ENCODE results near the gene VPS13C.

The VPS13C gene

DNA sequence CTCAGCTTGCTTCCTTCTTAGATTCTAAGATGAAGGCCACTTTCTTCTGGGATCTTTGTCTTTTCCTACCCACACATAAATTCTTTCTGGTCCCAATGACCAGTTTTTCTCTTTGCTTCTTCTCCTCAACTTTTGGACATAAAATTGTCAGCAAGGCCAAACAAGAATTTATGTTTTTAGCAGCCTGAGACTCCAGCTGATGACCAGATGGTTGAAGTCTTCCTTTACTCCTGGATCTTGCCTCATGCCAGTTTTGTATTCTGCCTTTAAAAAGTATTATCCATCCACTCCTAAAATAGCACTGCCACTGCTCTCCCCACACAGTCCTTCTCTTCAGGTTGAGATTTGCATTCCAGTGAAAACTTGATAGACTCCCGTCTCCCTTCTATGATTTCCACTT is 236.0 kb downstream of the VPS13C start:
- Histone ChIP-seq H3K36me3 (ENCODE audit: insufficient read depth, low read length) (no peaks in the 10 kb centered on the region), H3K9ac (ENCODE audit: low read length) (no peak overlapping the region), H3K27me3 (ENCODE audit: insufficient read depth, low read length) (peaks cover under 1% of the 10 kb centered on the region; the same call in 1 of the 2 replicates), H3K4me1 (ENCODE audit: insufficient read depth, low read length, severe bottlenecking) (no peaks in the 10 kb centered on the region), H4K20me1 (ENCODE audit: insufficient read depth, low read length) (no peaks in the 10 kb centered on the region), H3K4me3 (ENCODE audit: low read depth, low read length, poor library complexity, severe bottlenecking) (no peak overlapping the region), H2AFZ (ENCODE audit: low read length) (no peak overlapping the region), H3F3A (ENCODE audit: insufficient read depth, low read length) (no peaks in the 10 kb centered on the region), H3K27ac (ENCODE audit: low read depth, low read length, poor library complexity, severe bottlenecking) (no peak overlapping the region), H3K9me2 (ENCODE audit: low read depth, low read length) (no peaks in the 10 kb centered on the region), H3K4me2 (ENCODE audit: low read length) (no peak overlapping the region), H3K9me3 (ENCODE audit: low read length) (no peaks in the 10 kb centered on the region), H3K79me2 (ENCODE audit: insufficient read depth, low read length) (no peaks in the 10 kb centered on the region)
- TF ChIP-seq, protein P1, sequence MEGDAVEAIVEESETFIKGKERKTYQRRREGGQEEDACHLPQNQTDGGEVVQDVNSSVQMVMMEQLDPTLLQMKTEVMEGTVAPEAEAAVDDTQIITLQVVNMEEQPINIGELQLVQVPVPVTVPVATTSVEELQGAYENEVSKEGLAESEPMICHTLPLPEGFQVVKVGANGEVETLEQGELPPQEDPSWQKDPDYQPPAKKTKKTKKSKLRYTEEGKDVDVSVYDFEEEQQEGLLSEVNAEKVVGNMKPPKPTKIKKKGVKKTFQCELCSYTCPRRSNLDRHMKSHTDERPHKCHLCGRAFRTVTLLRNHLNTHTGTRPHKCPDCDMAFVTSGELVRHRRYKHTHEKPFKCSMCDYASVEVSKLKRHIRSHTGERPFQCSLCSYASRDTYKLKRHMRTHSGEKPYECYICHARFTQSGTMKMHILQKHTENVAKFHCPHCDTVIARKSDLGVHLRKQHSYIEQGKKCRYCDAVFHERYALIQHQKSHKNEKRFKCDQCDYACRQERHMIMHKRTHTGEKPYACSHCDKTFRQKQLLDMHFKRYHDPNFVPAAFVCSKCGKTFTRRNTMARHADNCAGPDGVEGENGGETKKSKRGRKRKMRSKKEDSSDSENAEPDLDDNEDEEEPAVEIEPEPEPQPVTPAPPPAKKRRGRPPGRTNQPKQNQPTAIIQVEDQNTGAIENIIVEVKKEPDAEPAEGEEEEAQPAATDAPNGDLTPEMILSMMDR (IDR thresholded peaks at IDR 0.05; ENCODE audit: low read length): no peak
- no peak for TF ChIP-seq EZH2 (IDR thresholded peaks at IDR 0.05; ENCODE audit: borderline replicate concordance, low read length)

DNA sequence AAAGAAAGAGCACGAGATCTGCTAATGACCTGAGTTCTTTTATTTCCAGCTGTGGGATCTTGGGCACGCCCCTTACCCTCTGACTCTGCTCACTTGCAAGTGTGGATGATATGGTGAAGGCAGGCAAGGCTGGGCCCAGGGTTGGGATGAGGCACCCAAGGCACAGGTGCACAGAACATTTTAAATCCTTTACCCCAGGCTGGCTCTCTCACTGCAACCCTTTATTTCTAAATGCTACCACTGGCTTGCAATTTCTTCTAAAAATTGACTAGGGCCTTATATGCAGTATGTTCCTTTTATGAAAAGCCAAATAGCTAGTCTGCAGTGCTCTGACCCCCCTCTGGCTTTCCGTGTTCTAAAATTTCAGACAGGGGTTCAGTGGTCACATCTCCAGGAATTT is 237.7 kb downstream of the VPS13C start:
- Histone ChIP-seq H2AFZ (ENCODE audit: low read length) (no peak overlapping the region), H3K9me2 (ENCODE audit: low read depth, low read length) (no peaks in the 10 kb centered on the region), H3K27ac (ENCODE audit: low read depth, low read length, poor library complexity, severe bottlenecking) (no peak overlapping the region), H4K20me1 (ENCODE audit: insufficient read depth, low read length) (no peaks in the 10 kb centered on the region), H3K4me1 (ENCODE audit: insufficient read depth, low read length, severe bottlenecking) (no peaks in the 10 kb centered on the region), H3F3A (ENCODE audit: insufficient read depth, low read length) (no peaks in the 10 kb centered on the region), H3K9ac (ENCODE audit: low read length) (no peak overlapping the region), H3K79me2 (ENCODE audit: insufficient read depth, low read length) (no peaks in the 10 kb centered on the region), H3K9me3 (ENCODE audit: low read length) (no peaks in the 10 kb centered on the region), H3K4me2 (ENCODE audit: low read length) (no peak overlapping the region), H3K4me3 (ENCODE audit: low read depth, low read length, poor library complexity, severe bottlenecking) (no peak overlapping the region), H3K36me3 (ENCODE audit: insufficient read depth, low read length) (no peaks in the 10 kb centered on the region), H3K27me3 (ENCODE audit: insufficient read depth, low read length) (no peaks in the 10 kb centered on the region; the same call in 1 of the 2 replicates)
- TF ChIP-seq, protein P1 (IDR thresholded peaks at IDR 0.05; ENCODE audit: low read length): no peak

DNA sequence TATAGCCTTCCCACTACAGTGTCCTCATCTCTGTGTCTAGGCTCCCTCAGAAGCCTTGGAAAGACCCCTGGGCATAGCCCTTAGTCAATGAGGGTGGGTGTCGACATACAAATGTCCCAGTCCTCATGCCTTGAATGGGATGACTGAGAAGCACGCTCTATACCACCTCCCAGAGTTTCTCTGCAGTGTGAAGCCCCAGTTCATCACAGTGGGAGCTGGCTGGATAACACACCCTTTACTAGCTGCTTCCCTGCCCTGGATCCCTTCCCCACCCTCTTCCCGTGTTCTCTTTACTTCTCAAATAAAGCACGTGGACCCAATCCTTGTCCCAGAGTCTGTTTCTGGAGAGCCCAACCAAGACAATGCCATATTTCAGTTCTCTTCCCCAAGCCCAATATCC is 239.3 kb downstream of the VPS13C start:
- no peak for TF ChIP-seq EZH2 (IDR thresholded peaks at IDR 0.05; ENCODE audit: borderline replicate concordance, low read length)
- TF ChIP-seq, protein P1 (IDR thresholded peaks at IDR 0.05; ENCODE audit: low read length): no peak
- Histone ChIP-seq H3K4me3 (ENCODE audit: low read depth, low read length, poor library complexity, severe bottlenecking) (no peak overlapping the region), H2AFZ (ENCODE audit: low read length) (no peak overlapping the region), H3K9ac (ENCODE audit: low read length) (no peak overlapping the region), H3K79me2 (ENCODE audit: insufficient read depth, low read length) (no peaks in the 10 kb centered on the region), H3F3A (ENCODE audit: insufficient read depth, low read length) (no peaks in the 10 kb centered on the region), H3K27ac (ENCODE audit: low read depth, low read length, poor library complexity, severe bottlenecking) (no peak overlapping the region), H3K4me1 (ENCODE audit: insufficient read depth, low read length, severe bottlenecking) (no peaks in the 10 kb centered on the region), H3K9me2 (ENCODE audit: low read depth, low read length) (no peaks in the 10 kb centered on the region), H3K27me3 (ENCODE audit: insufficient read depth, low read length) (no peaks in the 10 kb centered on the region; the same call in 1 of the 2 replicates), H3K4me2 (ENCODE audit: low read length) (no peak overlapping the region), H4K20me1 (ENCODE audit: insufficient read depth, low read length) (no peaks in the 10 kb centered on the region), H3K9me3 (ENCODE audit: low read length) (no peaks in the 10 kb centered on the region), H3K36me3 (ENCODE audit: insufficient read depth, low read length) (no peaks in the 10 kb centered on the region)

Data from OCI-LY1 (cell line).